ENCODE results near the gene BCKDHA.
"Not testable (repeated sequence)": the region's sequence is repeated elsewhere in the genome, so short reads cannot be mapped to it uniquely, and the experiment has no call there.

BCKDHA gene

DNA sequence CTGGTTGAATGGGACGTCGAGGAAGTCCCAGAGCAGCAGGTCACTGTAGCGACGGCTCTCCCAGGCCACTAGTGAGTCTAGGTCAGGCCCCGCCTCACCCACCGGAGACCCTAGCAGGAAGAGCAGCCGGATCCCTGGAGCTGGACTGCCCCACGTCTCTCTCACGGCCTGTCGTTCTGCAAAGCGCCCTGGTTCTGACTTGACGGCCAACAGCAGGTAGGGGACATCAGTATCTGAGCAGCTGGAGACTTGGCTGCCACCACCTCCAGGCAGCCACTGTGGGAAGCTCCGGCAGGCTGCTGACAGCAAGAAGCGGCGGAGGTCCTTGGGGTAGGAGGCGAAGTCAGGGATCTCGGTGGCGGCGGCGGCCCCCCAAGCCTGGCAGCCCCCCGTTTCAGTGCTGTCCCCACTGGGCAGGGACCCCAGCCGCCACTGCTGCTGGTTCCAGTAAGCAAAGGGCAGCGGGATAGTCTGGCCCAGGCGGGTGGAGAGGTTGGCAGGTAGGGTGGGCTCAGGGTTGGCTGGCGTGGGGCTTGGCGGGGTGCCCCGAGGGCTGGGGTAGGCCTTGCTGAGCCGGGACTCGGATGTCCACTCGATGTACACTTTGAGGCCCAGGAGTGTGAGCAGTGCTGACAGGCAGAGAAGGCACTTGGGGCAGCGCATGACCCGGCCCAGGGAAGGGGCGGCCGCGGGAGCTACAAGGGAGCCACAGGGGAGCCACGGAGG lies 28.7 kb downstream of the BCKDHA start:
- no peak for DNase-seq (ENCODE audit: low spot score)

DNA sequence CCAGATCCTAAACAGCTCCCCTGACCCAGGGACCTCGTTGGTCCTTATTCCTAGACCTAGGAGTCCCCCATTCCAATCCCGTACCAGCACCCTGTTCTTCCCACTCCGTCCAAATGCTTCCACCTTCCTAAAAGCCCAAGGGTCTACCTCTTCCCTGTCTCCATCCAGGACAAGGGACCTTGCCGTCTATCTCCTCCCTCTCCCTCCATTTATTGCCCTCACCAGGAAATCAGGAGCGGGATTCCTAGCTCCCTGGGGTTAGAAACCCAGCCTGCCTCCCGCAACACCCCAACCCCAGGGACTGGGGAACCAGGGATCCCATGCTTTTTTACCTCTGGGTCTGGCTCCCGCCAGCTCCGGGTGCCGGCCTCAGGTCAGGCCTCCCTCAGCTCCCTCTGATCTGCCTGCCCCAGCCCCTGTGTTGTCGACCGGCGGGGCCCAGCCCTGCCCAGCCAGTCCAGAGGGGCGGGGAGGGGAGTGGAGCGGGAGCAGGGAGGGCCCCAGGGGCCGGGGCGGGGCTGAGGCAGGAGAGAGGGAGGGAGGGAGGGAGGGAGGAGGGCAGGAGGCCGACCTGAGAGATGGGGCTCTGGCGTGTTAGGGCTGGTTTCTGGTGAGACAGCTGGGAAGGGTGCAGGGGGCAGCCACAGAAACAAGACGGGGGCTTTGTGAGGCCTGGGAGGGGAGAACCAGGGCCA lies 29.5 kb downstream of the BCKDHA start, which contains the start of gene B3GNT8:
Gene B3GNT8 (minus strand): TSS at position 423 of the 695 bp plus-strand sequence. CDS start 596 bp downstream, outside the sequence.
- DNase-seq (ENCODE audit: low spot score), result peak; percentile 96

DNA sequence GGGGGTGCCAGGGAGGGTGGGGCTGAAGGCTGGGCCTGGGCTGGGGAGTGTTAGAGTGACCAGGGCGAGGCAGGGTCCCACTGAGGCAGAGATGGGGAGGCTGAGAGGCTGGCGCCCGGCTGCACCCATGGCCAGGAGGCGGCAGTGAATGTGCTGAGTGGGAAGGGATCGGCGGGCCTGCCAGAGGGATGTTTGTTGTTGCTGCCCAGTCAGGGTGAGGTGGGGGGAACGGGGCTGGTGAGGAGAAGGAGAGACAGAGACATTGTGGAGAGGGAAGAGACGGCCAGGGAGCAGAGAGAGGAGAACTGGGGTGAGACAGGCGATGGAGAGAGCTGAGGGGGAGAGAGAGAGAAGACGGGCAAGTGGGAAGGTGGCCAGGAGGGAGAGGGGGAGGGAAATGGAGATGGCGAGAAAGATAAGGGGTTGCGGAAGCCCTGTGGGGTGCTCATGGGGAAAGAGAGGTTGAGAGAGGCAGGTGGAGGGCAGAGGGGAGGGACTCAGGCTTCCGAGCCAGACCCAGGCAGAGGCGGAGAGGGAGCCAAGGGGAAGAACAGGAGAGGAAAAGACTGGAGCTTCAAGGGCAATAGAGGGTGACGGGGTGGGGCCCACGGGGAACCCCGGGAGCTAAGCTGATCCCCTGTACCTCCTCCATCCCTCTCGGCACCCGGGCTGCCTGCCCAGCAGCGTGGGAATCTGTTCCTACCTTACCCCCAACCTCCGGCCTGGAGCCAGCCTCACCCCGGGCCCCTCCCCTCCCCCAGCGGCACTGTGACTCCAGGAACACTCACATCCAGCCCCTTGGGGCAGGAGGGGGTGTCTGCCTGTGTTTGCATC lies 30.2 kb downstream of the BCKDHA start:
- DNase-seq (ENCODE audit: low spot score), result peak; percentile 52

DNA sequence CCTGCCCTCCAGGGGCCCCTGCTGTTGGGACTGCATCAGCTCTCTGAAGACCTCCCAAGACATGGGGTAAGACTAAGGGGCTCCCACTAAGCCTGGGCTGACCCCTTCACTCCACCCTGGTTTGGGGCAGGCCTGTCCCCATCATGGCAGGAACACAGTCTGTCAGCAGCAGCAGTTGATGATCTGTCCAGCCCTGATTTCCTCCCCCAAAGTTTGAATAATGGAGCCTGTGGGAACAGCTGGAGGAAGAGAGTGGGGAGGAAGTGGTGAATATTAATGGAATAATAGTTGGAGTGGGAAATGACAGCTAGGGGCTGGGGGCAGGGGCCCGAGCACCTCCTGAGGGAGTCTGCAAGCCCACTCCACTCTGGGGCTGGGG lies 30.9 kb downstream of the BCKDHA start:
- no peak for DNase-seq (ENCODE audit: low spot score)

- no peak for DNase-seq (ENCODE audit: low spot score)
Observed at GRCh38 chr19:41430922-41431321, 33.3 kb downstream of the BCKDHA start.

GRCh38 chr19:41431426-41432386 lies 34.1 kb downstream of the BCKDHA start:
- no peak for DNase-seq (ENCODE audit: low spot score)

DNA sequence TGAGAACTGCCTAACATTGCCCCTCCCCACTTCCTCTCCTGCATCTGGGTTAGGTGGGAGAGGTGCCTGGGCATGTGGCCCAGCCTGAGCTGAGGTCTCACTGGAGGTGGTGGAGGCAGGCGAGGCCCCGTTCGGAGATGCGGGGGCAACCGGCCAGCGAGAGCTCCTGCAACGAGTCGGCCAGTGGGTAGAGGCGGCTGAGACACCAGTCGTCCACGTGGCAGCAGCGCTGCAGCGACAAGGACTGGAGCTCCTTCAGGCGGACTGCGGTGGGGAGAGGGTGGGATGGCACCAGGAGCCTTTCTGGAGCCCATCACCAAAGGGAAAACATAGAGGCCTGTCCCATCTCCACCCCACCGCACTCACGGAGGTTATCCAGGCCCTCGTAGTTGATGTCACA lies 35.6 kb downstream of the BCKDHA start:
- DNase-seq (ENCODE audit: low spot score), result no peak

GRCh38 chr19:41434450-41434849 lies 36.8 kb downstream of the BCKDHA start:
- no peak for DNase-seq (ENCODE audit: low spot score)

DNA sequence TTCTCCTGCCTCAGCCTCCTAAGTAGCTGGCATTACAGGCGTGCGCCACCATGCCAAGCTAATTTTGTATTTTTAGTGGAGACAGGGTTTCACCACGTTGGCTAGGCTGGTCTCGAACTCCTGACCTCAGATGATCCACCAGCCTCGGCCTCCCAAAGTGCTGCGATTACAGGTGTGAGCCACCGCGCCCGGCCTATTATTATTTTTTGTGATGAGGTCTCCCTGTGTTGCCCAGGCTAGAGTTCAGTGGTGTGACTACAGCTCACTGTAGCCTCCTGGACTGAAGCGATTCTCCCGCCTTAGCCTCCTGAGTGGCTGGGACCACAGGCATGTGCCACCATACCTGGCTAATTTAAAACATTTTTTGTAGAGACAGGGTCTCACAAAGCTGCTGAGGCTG lies 37.8 kb downstream of the BCKDHA start:
- not testable (repeated sequence) for DNase-seq (ENCODE audit: low spot score)

DNA sequence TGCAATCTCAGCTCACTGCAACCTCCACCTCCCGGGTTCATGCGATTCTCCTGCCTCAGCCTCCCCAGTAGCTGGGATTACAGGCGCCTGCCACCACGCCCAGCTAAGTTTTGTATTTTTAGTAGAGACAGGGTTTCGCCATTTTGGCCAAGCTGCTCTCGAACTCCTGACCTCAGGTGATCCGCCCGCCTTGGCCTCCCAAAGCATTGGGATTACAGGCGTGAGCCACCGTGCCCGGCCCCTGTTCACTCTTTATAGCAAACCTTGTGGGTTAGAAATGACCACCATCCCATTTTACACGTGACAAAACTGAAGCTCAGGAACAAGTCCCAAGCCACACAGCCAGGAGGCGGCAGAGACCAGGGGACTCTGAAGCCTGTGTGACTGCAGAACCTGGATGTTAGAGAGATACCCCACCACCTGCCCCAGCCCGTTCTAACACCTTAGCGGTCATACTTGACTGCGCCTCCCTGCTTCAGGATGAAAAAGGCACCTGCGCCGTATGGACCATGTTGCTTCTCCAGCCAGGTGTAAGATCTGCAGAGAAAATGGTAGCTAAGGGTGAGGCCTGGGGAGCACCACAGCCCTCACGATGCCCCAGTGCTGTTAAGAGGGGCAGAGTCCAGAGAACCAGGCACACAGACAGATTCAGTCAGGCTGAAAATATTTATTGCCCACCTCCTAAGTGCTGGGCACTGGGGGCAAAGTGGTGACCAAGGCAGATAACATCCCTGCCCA lies 38.5 kb downstream of the BCKDHA start:
- no peak for DNase-seq (ENCODE audit: low spot score)

DNA sequence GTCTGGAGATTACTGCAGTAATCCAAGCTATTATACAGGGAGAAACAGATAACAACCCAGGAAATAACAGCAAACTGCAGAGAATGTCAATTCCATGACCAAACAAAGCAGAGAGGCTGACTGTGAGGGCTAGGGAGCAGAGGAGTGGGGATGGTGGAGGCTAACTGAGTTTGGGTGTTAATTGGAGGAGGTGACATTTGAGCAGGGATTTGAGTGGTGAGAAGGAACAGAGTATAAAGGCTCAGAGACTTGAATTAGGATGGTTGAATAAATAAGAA lies 39.0 kb downstream of the BCKDHA start:
- no peak for DNase-seq (ENCODE audit: low spot score)

- DNase-seq (ENCODE audit: low spot score), result no peak
Observed at GRCh38 chr19:41437944-41438574, 40.4 kb downstream of the BCKDHA start.

DNA sequence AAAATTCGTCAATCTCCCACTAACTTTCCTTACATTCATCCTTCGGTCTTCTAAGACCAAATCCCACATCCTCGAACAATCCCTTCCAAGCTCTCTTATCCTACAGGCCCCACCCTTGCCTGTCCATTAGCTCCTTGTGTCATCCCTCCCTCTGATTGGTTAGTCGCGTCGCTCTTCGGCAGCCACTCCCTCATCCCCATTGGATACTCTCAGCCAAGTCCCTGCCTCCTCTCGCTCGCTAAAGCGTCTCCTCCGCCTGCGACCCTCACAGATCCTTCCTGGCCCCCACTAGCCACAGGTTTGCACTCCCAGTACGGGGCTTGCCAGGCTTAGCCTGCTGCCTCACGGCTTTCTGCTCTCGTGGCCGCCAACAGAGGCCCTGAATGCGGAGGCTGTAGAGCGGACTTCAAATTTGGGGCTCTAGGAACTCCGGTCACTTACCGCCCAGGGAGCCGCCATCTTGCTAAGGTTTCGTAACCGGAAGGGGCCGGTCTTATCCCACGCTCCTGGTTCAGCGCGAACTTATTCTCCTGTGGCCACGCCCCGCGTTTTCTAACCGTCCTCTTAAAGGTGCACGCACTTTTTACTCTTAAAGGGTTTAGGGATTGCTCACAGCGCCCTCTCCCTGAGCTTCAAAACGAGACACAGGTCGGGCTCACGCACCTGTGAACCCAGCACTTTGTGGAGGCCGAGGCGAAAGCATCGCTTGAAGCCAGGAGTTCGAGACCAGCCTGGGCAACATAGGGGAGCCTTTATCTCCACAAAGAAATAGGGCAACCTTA lies 42.0 kb downstream of the BCKDHA start, which contains the start of gene DMAC2:
Gene DMAC2 (minus strand): TSS at position 472 of the 782 bp plus-strand sequence. CDS start 13 bp downstream, at position 459.
- DNase-seq (ENCODE audit: low spot score), result peak; percentile 96

GRCh38 chr19:41441321-41441945 lies 43.8 kb downstream of the BCKDHA start:
- DNase-seq (ENCODE audit: low spot score), result no peak

GRCh38 chr19:41442473-41443355 lies 45.1 kb downstream of the BCKDHA start, which contains the start of gene ERICH4:
TSS of gene ERICH4 (plus strand) at chr19:41443156. CDS start at chr19:41443170, 14 bp downstream.
- DNase-seq (ENCODE audit: low spot score), result no peak

- no peak for DNase-seq (ENCODE audit: low spot score)
Observed at GRCh38 chr19:41443813-41444455, 46.3 kb downstream of the BCKDHA start.

- no peak for DNase-seq (ENCODE audit: low spot score)
Observed at GRCh38 chr19:41445575-41445974, 48.0 kb downstream of the BCKDHA start.
